Measurements from ENCODE around the gene DDX24. TPM values are rescaled to one million over a fixed set of nuclear protein-coding genes. Genes with fewer than 3 reads are reported as not detected.

The DDX24 gene
- total RNA-seq, 2 experiments from 2014 or later = 210 to 216 TPM

DNA sequence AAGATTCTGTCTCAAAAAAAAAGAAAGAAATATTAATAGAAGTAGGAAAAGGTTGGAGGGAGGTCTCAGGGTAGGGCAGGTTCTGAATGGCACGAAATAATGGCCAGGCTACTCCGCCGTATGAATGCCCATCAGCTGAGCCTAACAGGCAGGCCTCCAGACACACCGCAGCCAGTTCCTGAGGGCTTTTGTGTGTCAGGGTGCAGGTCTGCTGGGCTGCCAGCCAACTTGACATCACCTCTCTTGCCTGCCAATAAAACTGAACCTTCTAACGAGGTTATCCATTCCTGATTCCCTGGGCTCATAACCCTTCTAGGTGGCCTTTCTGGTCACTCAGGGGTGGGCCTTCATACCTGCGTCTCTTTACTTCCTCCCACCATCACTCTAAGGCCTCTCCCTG, 32.5 kb upstream of the DDX24 start:
- Mint-ChIP-seq H3K36me3 (ENCODE audit: low read depth) (no peaks in the 10 kb centered on the region), H3K4me3 (no peak overlapping the region), H3K27ac (no peak overlapping the region), H3K4me1 (peaks cover 26% of the 10 kb centered on the region), H3K9me3 (no peaks in the 10 kb centered on the region), H3K27me3 (peaks cover 6% of the 10 kb centered on the region)
- ChIA-PET POLR2A (interaction anchor here (2.2 kb wide), 1 partner anchor 32 kb away, joined by 6 read pairs; the partner anchor contains the start of genes DDX24 and IFI27L1), CTCF (interaction anchor here (2.9 kb wide), 1 partner anchor 23 kb away, joined by 9 read pairs; no protein-coding TSS in a partner anchor)
- DNase-seq = no peak

DNA sequence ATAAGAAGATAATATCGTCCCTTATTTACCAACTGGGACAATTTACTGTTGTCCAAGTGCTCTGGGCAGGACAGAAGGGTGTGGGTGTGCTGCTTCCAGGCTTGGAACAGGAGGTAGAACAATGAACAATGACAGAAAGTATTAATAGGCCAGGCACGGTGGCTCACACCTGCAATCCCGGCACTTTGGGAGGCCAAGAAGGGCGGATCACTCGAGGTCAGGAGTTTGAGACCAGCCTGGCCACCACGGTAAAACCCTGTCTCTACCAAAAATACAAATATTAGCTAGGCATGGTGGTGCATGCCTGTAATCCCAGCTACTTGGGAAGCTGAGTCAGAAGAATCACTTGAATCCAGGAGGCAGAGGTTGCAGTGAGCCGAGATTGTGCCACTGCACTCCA, 32.1 kb upstream of the DDX24 start:
- H3K4me3 Mint-ChIP-seq = no peak overlapping the region
- no peak for DNase-seq
- H3K27me3 Mint-ChIP-seq = peaks cover 6% of the 10 kb centered on the region
- no peak overlapping the region for H3K27ac Mint-ChIP-seq
- ChIA-PET POLR2A (interaction anchor here (0.9 kb wide), 1 partner anchor 34 kb away, joined by 3 read pairs; no protein-coding TSS in a partner anchor), CTCF (interaction anchor here (2.9 kb wide), 1 partner anchor 23 kb away, joined by 9 read pairs; no protein-coding TSS in a partner anchor)
- H3K36me3 Mint-ChIP-seq (ENCODE audit: low read depth) = no peaks in the 10 kb centered on the region
- peaks cover 26% of the 10 kb centered on the region for H3K4me1 Mint-ChIP-seq
- H3K9me3 Mint-ChIP-seq = no peaks in the 10 kb centered on the region

DNA sequence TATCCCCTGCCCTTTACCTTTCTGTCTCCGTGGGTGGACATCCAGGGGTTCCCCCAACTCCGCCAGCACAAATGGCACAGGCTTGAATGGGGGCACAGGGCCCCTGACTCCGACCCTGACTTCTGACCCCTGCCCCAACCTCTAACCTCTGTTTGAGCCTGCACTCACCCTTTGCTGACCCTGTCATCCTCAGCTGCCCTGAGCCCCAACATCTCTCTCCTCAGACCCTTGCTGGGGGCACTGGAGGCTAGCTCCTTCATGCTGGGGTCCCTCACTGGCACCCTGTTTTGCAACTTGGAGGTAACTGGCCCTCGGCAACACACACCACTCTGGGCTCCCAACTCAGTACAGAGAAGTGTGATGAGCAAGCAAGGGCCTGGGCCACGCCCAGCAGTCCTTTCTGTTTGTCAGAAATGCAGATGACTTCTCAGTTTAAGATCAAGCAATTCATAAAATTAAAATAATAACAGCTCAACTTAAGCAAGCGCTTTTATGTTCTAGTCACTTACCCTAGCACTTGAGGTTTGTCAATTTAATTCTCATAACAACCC, 31.6 kb upstream of the DDX24 start:
- Mint-ChIP-seq H3K36me3 (ENCODE audit: low read depth) (no peaks in the 10 kb centered on the region), H3K4me3 (peak overlapping the region; percentile 63), H3K4me1 (peaks cover 24% of the 10 kb centered on the region), H3K27ac (no peak overlapping the region), H3K27me3 (peaks cover 6% of the 10 kb centered on the region), H3K9me3 (no peaks in the 10 kb centered on the region)
- no peak for DNase-seq
- ChIA-PET POLR2A (interaction anchor here (0.9 kb wide), 1 partner anchor 33 kb away, joined by 3 read pairs; no protein-coding TSS in a partner anchor), CTCF (interaction anchor here (2.9 kb wide), 1 partner anchor 24 kb away, joined by 9 read pairs; no protein-coding TSS in a partner anchor)

DNA sequence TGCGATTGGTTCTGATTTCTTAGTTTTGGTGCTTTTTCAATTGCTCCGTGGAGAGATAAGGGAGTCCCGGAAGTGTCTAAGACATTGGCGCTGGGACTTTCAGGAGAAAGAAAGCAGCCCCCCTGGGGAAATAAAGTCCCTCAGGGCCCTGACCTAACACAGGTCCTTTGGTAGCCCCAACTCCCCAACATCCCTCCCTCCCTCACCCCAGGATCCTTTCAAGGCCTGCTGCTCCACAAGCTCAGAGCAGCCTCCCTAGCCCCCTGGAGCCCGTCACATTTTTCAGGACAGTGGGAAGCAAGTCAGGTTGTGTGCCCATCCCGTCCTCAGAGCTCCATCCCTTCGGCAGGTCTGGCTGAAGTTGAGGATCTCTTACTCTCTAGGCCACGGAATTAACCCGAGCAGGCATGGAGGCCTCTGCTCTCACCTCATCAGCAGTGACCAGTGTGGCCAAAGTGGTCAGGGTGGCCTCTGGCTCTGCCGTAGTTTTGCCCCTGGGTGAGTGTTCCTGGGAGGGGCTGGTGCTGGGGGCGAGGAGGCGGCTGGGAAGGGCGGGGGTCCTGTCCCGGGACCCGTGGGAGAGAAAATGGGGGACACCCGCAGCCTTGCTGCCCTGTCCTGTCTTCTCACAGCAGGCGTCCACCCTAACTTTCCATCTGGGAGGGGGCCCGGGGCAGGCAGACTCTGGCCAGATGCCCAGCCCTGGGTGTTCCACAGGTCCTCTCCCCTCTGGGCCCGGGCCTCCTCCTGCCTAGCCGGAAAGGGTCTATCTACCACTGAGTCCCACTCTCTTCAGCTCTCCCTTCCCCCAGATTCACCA, 30.5 kb upstream of the DDX24 start:
- H3K36me3 Mint-ChIP-seq (ENCODE audit: low read depth) = no peaks in the 10 kb centered on the region
- H3K27me3 Mint-ChIP-seq = peaks cover 3% of the 10 kb centered on the region
- peaks cover 24% of the 10 kb centered on the region for H3K4me1 Mint-ChIP-seq
- peak overlapping the region; percentile 63 for H3K4me3 Mint-ChIP-seq
- no peak for DNase-seq
- no peaks in the 10 kb centered on the region for H3K9me3 Mint-ChIP-seq
- H3K27ac Mint-ChIP-seq = peak overlapping the region; percentile 40
- ChIA-PET POLR2A (interaction anchor here (0.8 kb wide), 1 partner anchor 31 kb away, joined by 3 read pairs; the partner anchor contains the start of genes DDX24 and IFI27L1), CTCF (interaction anchor here (1.2 to 2.9 kb wide), 3 partner anchors 25 to 76 kb away, joined by 3 to 9 read pairs (median 5); no protein-coding TSS in a partner anchor)

DNA sequence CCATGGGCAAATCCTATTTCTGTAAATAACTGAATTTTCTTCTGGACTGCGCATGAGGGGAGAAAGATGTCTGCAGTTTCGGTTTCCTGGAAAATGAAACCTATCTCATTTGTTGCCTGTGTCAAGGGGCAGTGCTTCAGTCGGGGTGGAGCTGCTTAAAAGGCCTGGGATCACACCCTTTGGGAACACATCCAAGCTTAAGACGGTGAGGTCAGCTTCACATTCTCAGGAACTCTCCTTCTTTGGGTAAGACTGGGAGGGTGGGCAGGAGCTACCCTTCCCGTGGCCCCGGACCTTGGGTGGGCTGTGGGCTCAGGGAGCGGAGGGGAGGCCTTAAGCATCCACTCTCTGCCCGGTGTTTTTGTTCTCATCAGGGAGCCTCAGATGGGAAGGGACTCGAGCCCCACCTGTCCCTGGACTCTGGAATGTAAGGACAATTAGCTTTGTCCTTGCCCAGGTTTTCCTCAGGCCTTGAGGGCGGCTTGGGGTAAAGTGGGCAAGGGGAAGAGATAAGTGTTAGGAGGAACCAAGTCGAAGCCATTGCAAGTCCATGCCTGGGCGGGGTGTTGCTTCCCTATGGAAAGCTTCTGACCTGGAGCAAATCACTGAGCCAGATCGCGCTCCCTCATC, 29.7 kb upstream of the DDX24 start, which contains the start of gene IFI27:
Gene IFI27 (plus strand): TSS at position 185 of the 630 bp plus-strand sequence.
- Mint-ChIP-seq H3K27me3 (peaks cover 3% of the 10 kb centered on the region), H3K36me3 (ENCODE audit: low read depth) (no peaks in the 10 kb centered on the region), H3K4me1 (peaks cover 24% of the 10 kb centered on the region), H3K9me3 (no peaks in the 10 kb centered on the region), H3K4me3 (peak within 1 kb of the TSS; percentile 63), H3K27ac (peak within 1 kb of the TSS; percentile 40)
- DNase-seq = no peak
- ChIA-PET CTCF (interaction anchor here (1.2 to 2.9 kb wide), 3 partner anchors 26 to 75 kb away, joined by 3 to 9 read pairs (median 5); no protein-coding TSS in a partner anchor), POLR2A (interaction anchor here (0.5 to 0.8 kb wide), 2 partner anchors 30 to 32 kb away, joined by 3 read pairs; partner anchors contain the start of genes DDX24 and IFI27L1)

DNA sequence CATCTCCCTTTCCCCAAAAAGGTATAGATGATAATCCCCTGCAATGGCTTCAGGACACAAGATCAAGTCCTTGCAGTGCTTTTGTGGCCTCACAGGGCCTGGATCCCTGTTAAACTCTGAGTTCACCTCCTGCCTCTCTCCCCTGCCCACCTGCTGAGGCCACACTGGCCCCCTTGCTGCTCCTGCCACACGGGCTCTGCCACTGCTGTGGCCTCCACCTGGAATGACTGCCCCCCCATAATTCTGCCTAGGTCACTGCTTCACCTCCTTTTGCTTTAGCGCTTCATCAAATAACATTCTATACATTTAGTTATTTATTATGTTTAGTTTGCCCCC, 28.9 kb upstream of the DDX24 start:
- peak; percentile 11 for DNase-seq
- ChIA-PET POLR2A (no interaction called here), CTCF (no interaction called here)
- Mint-ChIP-seq H3K4me3 (no peak overlapping the region), H3K27me3 (peaks cover 2% of the 10 kb centered on the region), H3K36me3 (ENCODE audit: low read depth) (no peaks in the 10 kb centered on the region), H3K4me1 (peaks cover 20% of the 10 kb centered on the region), H3K9me3 (no peaks in the 10 kb centered on the region), H3K27ac (peak overlapping the region; percentile 8)

DNA sequence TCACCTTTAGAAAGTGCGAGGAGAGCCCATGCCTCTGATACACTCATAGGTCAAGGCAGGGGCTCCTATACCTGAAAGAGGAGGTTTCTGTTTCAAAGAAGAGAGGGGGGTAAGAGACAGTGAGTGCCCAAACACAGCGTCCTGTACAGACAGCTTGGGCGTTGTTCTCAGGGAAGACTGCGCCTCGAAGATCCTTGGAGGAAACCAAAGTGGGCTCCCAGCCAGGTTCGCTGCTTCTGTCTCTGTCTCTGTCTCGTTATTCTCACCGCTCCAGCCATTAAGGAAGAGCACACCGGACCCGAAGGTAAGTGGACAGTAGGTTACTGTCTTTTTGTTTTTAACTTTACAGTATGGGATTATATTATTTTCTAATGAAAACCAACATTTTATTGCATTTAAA, 23.7 kb upstream of the DDX24 start:
- no peak overlapping the region for H3K27ac Mint-ChIP-seq
- no peak for DNase-seq
- CTCF ChIA-PET = interaction anchor here (1.2 kb wide), 1 partner anchor 32 kb away, joined by 3 read pairs; no protein-coding TSS in a partner anchor
- H3K4me3 Mint-ChIP-seq = no peak overlapping the region
- no peaks in the 10 kb centered on the region for H3K9me3 Mint-ChIP-seq
- no peaks in the 10 kb centered on the region for H3K36me3 Mint-ChIP-seq (ENCODE audit: low read depth)
- H3K4me1 Mint-ChIP-seq = no peaks in the 10 kb centered on the region
- POLR2A ChIA-PET = interaction anchor here (1.0 kb wide), 1 partner anchor 40 kb away, joined by 4 read pairs; no protein-coding TSS in a partner anchor
- H3K27me3 Mint-ChIP-seq = no peaks in the 10 kb centered on the region

DNA sequence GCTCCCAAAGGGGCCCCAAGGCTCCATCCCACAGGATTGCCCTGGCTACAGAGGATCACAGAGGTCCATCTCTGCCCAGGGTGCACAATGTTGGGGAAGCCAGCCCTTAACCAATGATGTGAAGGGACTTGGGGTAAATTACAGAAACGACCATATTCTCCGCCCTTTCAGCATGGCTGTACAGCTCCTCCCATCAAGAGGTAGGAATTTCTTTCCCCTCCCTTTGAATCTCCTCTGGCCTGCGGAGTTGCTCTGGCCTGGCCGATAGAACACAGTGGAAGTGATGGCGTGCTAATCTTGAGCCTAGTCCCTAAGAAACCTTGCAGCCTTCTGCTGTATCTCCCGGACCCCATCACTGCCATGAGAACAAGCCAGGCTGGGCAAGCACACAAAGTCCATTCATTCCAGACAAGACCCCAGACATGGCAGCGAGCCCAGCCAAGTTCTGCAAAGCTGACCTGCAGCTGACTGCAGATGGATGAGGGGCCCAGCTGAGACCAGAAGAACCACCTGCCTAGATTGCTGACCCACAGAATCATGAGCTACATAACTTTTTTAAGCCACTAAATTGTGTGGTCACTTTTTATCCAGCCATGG, 22.6 kb upstream of the DDX24 start:
- ChIA-PET CTCF (interaction anchor here (1.1 to 1.2 kb wide), 2 partner anchors 33 to 164 kb away, joined by 3 read pairs; no protein-coding TSS in a partner anchor), POLR2A (no interaction called here)
- H3K4me1 Mint-ChIP-seq = no peaks in the 10 kb centered on the region
- H3K27me3 Mint-ChIP-seq = no peaks in the 10 kb centered on the region
- no peak for DNase-seq
- peaks cover 3% of the 10 kb centered on the region for H3K36me3 Mint-ChIP-seq (ENCODE audit: low read depth)
- no peak overlapping the region for H3K4me3 Mint-ChIP-seq
- H3K9me3 Mint-ChIP-seq = no peaks in the 10 kb centered on the region
- H3K27ac Mint-ChIP-seq = no peak overlapping the region

DNA sequence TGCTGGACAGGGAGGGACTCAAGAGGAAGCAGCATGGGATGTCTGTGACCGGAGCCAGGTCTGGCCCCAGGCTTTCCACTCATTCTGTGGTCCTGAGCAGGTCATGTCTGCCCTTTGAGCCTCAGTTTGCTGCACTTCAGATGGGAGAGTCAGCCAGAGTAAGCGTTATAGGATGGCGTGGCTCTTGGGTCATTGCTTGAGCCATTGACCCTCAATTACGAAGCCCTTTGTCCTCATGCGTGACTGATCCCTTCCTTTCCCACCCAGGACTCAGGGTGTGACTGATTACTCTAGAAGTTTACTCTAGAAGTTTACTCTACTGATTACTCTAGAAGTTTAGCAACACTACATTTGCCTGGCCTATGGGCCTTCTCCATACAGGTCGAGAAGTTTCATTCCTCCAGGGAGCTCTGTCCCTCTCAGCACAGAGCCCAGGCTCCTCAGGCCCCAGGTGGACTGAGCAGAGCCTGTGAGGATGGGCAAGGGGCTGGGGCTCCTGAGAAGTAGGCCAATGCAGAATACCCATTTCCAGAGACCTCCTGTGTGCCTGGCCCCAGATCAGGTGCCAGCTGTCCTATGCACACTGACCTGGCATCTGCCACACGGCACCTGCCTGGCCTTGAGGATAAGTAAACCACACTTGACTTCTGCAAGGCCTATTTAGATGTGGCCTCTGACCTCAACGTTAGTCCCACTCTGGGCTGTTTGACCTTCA, 21.9 kb upstream of the DDX24 start:
- Mint-ChIP-seq H3K27ac (no peak overlapping the region), H3K27me3 (no peaks in the 10 kb centered on the region), H3K9me3 (no peaks in the 10 kb centered on the region), H3K4me1 (no peaks in the 10 kb centered on the region), H3K4me3 (no peak overlapping the region), H3K36me3 (ENCODE audit: low read depth) (peaks cover 6% of the 10 kb centered on the region)
- CTCF ChIA-PET = interaction anchor here (1.1 kb wide), 1 partner anchor 163 kb away, joined by 3 read pairs; no protein-coding TSS in a partner anchor
- POLR2A ChIA-PET = no interaction called here
- no peak for DNase-seq

DNA sequence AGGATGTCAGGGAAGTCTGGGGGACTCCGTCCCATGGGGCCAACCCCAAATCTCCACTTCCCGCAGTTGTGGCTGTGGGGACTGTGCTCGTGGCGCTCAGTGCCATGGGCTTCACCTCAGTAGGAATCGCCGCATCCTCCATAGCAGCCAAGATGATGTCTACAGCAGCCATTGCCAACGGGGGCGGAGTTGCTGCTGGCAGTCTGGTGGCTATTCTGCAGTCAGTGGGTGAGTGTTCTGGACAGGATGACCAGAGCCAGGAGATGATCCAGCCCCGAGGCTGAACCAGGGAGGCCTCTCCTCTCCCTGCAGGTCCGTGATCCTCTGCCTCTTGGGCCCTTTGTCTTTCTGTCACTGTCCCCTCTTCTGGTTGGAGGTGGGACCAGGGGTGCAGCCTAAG, 20.7 kb upstream of the DDX24 start:
- H3K36me3 Mint-ChIP-seq (ENCODE audit: low read depth) = peaks cover 9% of the 10 kb centered on the region
- H3K4me3 Mint-ChIP-seq = no peak overlapping the region
- ChIA-PET POLR2A (no interaction called here), CTCF (no interaction called here)
- no peaks in the 10 kb centered on the region for H3K27me3 Mint-ChIP-seq
- no peak overlapping the region for H3K27ac Mint-ChIP-seq
- H3K4me1 Mint-ChIP-seq = no peaks in the 10 kb centered on the region
- no peak for DNase-seq
- H3K9me3 Mint-ChIP-seq = no peaks in the 10 kb centered on the region

DNA sequence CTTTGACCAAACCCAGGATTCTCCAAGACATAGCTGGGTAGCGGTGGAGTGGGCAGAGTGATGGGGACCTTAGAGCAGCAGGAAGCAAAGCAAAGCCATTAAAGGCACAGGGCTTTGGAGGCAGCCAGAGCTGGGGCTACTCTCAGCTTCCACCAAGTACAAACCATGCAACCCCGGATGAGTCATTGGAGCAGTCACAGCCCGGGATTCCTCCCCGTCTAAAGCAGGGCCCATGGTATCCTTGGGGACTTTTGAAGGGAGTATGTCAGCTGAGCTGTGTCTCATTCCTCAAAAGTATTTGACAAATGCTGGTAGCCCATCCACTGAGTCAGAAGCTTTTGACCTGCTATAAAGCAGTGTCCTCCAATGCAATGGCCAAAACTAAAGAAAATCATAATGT, 19.8 kb upstream of the DDX24 start:
- no peak overlapping the region for H3K27ac Mint-ChIP-seq
- no peak overlapping the region for H3K4me3 Mint-ChIP-seq
- no peaks in the 10 kb centered on the region for H3K9me3 Mint-ChIP-seq
- H3K27me3 Mint-ChIP-seq = no peaks in the 10 kb centered on the region
- DNase-seq = no peak
- ChIA-PET POLR2A (no interaction called here), CTCF (interaction anchor here (0.7 kb wide), 1 partner anchor 386 kb away, joined by 3 read pairs; no protein-coding TSS in a partner anchor)
- H3K4me1 Mint-ChIP-seq = no peaks in the 10 kb centered on the region
- H3K36me3 Mint-ChIP-seq (ENCODE audit: low read depth) = peaks cover 9% of the 10 kb centered on the region

DNA sequence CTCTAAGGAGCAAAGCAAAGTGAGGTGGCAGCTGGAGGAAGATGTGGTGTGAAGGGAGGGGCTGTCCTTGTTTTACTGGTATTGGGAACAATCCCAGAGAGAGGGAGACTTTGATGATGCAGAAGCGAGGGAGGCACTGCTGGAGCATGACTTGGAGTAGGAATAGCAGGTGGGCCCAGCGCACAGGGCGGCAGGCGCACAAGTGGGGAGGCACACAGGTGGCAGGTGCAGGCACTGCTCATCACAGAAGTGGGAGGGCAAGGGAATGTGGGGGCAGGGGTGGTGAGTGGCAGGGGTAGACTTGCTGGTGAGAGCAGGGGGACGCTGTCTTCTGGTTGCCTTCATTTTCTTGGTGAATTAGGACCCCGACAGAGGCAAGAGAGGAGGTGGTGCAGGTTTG, 18.0 kb upstream of the DDX24 start:
- ChIA-PET CTCF (interaction anchor here (1.5 kb wide), 1 partner anchor 33 kb away, joined by 4 read pairs; no protein-coding TSS in a partner anchor), POLR2A (no interaction called here)
- Mint-ChIP-seq H3K36me3 (ENCODE audit: low read depth) (peaks cover 9% of the 10 kb centered on the region), H3K27me3 (no peaks in the 10 kb centered on the region), H3K4me1 (no peaks in the 10 kb centered on the region), H3K27ac (no peak overlapping the region), H3K4me3 (no peak overlapping the region), H3K9me3 (no peaks in the 10 kb centered on the region)
- DNase-seq = no peak
